OCI-LY3 (cell line): ENCODE data around the gene CD4.

ENCODE experiments used
- H2AFZ ChIP-seq: fragments of 200-600, 300-600 bp; shearing (Covaris generic); 2 replicates; pipeline ENCODE4 v1.6.0; 2014; ENCODE audit warnings: antibody characterized with exemption, low read depth, low read length
- H3K27ac ChIP-seq: fragments of 200-600, 300-600 bp; sonication (generic); 2 replicates; pipeline ENCODE4 v1.5.1; 2014; ENCODE audit warnings: mild to moderate bottlenecking, low read length, moderate library complexity, mixed read lengths
- H3K27me3 ChIP-seq: fragments of 200-600, 300-600 bp; sonication (generic); 2 replicates; pipeline ENCODE4 v1.6.1; 2014; ENCODE audit warnings: low read depth, low read length, mixed read lengths
- H3K36me3 ChIP-seq: fragments of 200-600, 300-600 bp; sonication (generic); replicated peaks from 2 replicates; pipeline ENCODE3; 2014; ENCODE audit warnings: low read depth, low read length, mixed read lengths
- H3K4me1 ChIP-seq: fragments of 300-600, 200-600 bp; sonication (generic); 2 replicates; pipeline ENCODE4 v1.6.1; 2014; ENCODE audit warnings: low read length, mixed read lengths
- H3K4me2 ChIP-seq: fragments of 200-600, 300-600 bp; sonication (generic); 2 replicates; pipeline ENCODE4 v1.6.1; 2014; ENCODE audit warnings: low read length, mixed read lengths
- H3K4me3 ChIP-seq: fragments of 300-600, 200-600 bp; sonication (generic); 2 replicates; pipeline ENCODE4 v1.5.1; 2014; ENCODE audit warnings: antibody characterized with exemption, mild to moderate bottlenecking, low read length, moderate library complexity
- H3K79me2 ChIP-seq: fragments of 300-600, 200-600 bp; shearing (Covaris generic); 2 replicates; pipeline ENCODE4 v1.6.1; 2014; ENCODE audit warnings: mild to moderate bottlenecking, low read length, mixed read lengths
- H3K9ac ChIP-seq: fragments of 300-600, 200-600 bp; shearing (Covaris generic); 2 replicates; pipeline ENCODE4 v1.6.0; 2014; ENCODE audit warnings: mild to moderate bottlenecking, low read length, moderate library complexity
- H3K9me3 ChIP-seq: fragments of 200-600, 300-600 bp; shearing (Covaris generic); 2 replicates; pipeline ENCODE4 v1.6.1; 2014; ENCODE audit warnings: low read length, mixed read lengths; ENCODE audit not compliant: insufficient read depth
- H4K20me1 ChIP-seq: fragments of 200-600, 300-600 bp; sonication (generic); 2 replicates; pipeline ENCODE4 v1.6.1; 2016; ENCODE audit warnings: low read length, mixed read lengths; ENCODE audit not compliant: insufficient read depth
- EZH2phosphoT487 ChIP-seq: fragments of 200-600 bp; shearing (Covaris generic); IDR thresholded peaks from 2 replicates; pipeline ENCODE4 v1.6.1; 2018; ENCODE audit warnings: antibody characterized with exemption, mixed run types, low read depth
- TF ChIP-seq, protein P1 (sequence below): fragments of 200-600, 300-600 bp; sonication (generic); IDR thresholded peaks from 2 replicates; pipeline ENCODE4 v1.5.1; 2014; ENCODE audit warnings: antibody characterized with exemption, low read length, low read depth

Gene CD4

DNA sequence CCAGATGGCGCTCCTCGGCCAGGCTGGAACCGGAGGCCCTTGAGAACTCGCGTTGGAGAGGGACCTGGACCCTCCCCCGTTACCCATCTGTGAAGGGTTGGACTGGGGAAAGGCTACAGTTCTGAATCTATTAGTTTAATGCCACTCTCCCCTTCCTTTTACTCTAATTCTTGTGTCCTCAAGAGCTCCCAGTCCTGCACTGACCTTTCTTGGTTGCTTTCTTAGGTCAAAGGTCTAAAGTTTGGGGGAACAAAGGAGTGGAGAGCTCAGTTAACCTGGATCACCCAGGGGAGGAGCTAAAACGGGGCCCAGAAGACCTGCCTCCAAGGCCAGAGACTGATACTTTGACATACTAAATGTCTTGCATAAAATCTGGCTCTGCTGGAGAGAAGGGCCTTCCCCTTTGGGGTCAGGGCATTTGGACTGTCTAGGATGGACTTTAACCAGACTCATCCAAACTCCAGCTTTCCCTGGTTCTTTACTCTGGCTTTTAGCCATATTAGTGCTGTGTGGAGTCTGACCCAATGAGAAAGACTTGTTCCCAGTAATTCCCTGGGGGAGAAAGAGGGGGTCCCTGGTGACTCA, 35.5 kb upstream of the CD4 start:
- Histone ChIP-seq H2AFZ (no peak overlapping the region), H3K9ac (peak overlapping the region; percentile 45), H3K9me3 (no peaks in the 10 kb centered on the region), H3K79me2 (peaks cover 13% of the 10 kb centered on the region), H3K27ac (no peak overlapping the region), H4K20me1 (no peaks in the 10 kb centered on the region), H3K4me3 (peak overlapping the region; percentile 81), H3K4me2 (peak overlapping the region; percentile 72), H3K4me1 (peaks cover 18% of the 10 kb centered on the region), H3K27me3 (peaks cover 4% of the 10 kb centered on the region; the same call in 1 of the 2 replicates), H3K36me3 (peaks cover 24% of the 10 kb centered on the region)
- TF ChIP-seq, protein P1, sequence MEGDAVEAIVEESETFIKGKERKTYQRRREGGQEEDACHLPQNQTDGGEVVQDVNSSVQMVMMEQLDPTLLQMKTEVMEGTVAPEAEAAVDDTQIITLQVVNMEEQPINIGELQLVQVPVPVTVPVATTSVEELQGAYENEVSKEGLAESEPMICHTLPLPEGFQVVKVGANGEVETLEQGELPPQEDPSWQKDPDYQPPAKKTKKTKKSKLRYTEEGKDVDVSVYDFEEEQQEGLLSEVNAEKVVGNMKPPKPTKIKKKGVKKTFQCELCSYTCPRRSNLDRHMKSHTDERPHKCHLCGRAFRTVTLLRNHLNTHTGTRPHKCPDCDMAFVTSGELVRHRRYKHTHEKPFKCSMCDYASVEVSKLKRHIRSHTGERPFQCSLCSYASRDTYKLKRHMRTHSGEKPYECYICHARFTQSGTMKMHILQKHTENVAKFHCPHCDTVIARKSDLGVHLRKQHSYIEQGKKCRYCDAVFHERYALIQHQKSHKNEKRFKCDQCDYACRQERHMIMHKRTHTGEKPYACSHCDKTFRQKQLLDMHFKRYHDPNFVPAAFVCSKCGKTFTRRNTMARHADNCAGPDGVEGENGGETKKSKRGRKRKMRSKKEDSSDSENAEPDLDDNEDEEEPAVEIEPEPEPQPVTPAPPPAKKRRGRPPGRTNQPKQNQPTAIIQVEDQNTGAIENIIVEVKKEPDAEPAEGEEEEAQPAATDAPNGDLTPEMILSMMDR: peak; percentile 92; the same call in 1 of the 2 replicates
- TF ChIP-seq EZH2phosphoT487: no peak

DNA sequence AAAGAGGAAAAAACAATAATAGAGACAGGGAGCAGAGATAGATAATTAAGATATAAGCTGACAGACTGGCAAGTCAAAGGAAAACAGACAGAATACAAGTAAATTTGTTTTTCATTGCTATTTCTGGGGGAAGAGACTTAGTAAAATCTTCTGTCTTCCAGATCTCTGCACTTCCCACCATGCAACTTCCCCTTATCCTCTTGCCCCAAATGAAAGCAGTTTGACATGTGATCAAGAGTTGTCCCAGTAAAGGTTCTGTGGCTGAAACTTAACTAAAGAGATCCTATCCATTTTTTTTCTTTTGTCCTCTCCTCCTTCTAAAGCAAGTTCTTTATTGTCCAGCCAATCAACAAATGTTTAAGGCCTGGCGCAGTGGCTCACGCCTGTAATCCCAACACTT, 34.9 kb upstream of the CD4 start:
- H4K20me1 ChIP-seq: no peaks in the 10 kb centered on the region
- TF ChIP-seq EZH2phosphoT487: no peak
- TF ChIP-seq, protein P1: no peak
- no peak overlapping the region for H3K4me3 ChIP-seq
- H3K27ac ChIP-seq: no peak overlapping the region
- no peak overlapping the region for H3K9ac ChIP-seq
- peaks cover 4% of the 10 kb centered on the region; the same call in 1 of the 2 replicates for H3K27me3 ChIP-seq
- H3K4me1 ChIP-seq: peaks cover 18% of the 10 kb centered on the region
- no peak overlapping the region for H3K4me2 ChIP-seq
- H3K36me3 ChIP-seq: peaks cover 20% of the 10 kb centered on the region
- no peak overlapping the region for H2AFZ ChIP-seq
- H3K9me3 ChIP-seq: no peaks in the 10 kb centered on the region
- H3K79me2 ChIP-seq: peaks cover 13% of the 10 kb centered on the region

DNA sequence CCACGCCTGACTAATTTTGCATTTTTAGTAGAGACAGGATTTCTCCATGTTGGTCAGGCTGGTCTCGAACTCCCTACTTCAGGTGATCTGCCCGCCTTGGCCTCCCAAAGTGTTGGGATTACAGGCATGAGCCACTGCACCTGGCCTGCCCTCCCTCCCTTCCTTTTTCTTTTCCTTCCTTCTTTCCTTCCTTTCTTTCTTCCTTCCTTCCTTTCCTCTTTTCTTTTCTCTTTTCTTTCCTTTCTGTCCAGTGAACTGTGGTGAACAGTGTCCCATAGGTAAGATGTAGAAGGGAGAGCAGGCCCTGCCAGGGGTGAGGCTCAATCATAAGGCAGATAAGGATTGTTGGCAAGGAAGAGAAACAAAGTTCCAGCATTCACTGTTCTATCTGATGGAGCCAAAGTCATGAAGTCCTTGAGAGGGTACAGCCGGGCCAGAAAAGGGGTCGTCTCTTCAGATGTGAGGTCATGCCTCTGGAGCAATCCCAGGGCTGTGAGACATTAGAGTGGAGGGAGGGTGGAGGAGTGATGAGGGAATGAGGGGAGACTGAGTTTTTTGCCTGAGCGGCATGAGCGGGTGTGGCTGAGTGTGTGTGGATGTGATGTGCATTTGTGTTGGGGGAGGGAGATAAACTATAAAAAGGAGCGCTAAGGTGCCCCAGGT, 32.2 kb upstream of the CD4 start:
- Histone ChIP-seq H4K20me1 (no peaks in the 10 kb centered on the region), H3K9me3 (no peaks in the 10 kb centered on the region), H3K4me2 (no peak overlapping the region), H2AFZ (no peak overlapping the region), H3K36me3 (no peaks in the 10 kb centered on the region), H3K9ac (no peak overlapping the region), H3K4me3 (no peak overlapping the region), H3K27me3 (peaks cover 14% of the 10 kb centered on the region), H3K27ac (no peak overlapping the region), H3K4me1 (peaks cover 14% of the 10 kb centered on the region), H3K79me2 (peaks cover 7% of the 10 kb centered on the region)
- TF ChIP-seq, protein P1: no peak
- TF ChIP-seq EZH2phosphoT487: no peak

DNA sequence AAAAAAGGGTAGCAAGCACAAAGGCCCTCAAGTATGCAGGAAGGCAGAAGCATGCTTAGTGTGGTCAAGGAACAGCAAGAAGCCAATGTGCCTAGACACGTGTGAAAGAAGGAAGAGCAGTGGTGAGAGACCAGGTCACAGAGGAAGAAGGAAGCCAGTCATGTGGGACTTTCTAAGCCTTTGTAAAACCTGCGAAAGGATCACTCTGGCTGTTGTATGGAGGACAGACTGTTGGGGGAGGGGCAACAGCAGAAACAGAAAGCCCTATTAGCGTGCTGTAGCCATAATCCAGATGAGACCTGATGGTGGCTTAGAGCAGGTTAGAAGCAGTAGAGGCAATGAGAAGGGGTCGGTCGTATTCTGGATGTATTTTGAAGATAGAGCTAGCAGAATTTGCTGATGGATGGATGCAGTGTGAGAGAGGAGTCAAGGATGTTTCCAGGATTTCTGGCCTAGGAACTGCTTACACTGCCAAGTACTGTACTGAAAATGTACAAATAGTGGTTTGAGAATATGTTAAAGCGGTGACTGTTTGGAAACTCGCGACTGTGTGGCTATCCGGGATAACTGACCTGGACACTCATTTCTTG, 30.7 kb upstream of the CD4 start:
- Histone ChIP-seq H3K36me3 (no peaks in the 10 kb centered on the region), H3K27me3 (peaks cover 21% of the 10 kb centered on the region), H4K20me1 (no peaks in the 10 kb centered on the region), H3K9ac (no peak overlapping the region), H3K27ac (no peak overlapping the region), H3K4me2 (peak overlapping the region; percentile 8; the same call in 1 of the 2 replicates), H3K79me2 (no peaks in the 10 kb centered on the region), H3K9me3 (no peaks in the 10 kb centered on the region), H3K4me1 (peaks cover 13% of the 10 kb centered on the region), H3K4me3 (no peak overlapping the region), H2AFZ (no peak overlapping the region)
- no peak for TF ChIP-seq EZH2phosphoT487
- TF ChIP-seq, protein P1: no peak
